ENCODE measurements around the gene GABRA6. TPM values are rescaled to one million over a fixed set of nuclear protein-coding genes. Genes with fewer than 3 reads are reported as not detected.
"Not testable (repeated sequence)": the region's sequence is repeated elsewhere in the genome, so short reads cannot be mapped to it uniquely, and the experiment has no call there.

Gene GABRA6
- total RNA-seq, 1 experiment from 2014 or later = not detected

DNA sequence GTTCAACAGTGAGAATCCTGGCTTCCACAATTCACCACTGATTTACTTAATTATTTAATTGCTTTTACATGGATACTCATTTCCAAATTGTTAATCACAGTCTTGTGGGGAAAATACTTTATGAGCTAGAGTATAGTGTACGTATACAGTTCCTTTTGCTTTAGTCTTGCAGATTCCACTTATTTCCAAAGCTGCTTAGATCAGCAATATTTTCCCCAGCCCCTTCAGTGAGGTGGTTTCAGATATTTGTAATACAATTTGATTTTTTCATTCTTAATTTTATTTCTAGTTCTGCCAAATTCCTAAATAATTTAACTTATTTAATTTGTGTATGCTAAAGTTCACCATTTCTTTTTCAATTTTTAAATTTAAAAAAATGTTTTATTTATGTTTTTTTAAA, 40.3 kb upstream of the GABRA6 start:
- DNase-seq = no peak
- Histone ChIP-seq H3K27ac (no peak overlapping the region), H3K36me3 (ENCODE audit: low read depth) (no peaks in the 10 kb centered on the region), H2AFZ (no peak overlapping the region), H3K27me3 (ENCODE audit: insufficient read depth, low read depth) (no peaks in the 10 kb centered on the region), H3F3A (ENCODE audit: insufficient read depth, low read depth) (no peaks in the 10 kb centered on the region), H3K9me2 (ENCODE audit: insufficient read depth) (0 out of 2 replicates have a peak, but pooled peaks cover 6% of the 10 kb centered on the region), H3K9me3 (ENCODE audit: insufficient read depth, low read depth) (no peaks in the 10 kb centered on the region), H3K79me2 (ENCODE audit: low read depth) (no peaks in the 10 kb centered on the region), H3K4me3 (no peak overlapping the region), H3K4me2 (no peak overlapping the region), H4K20me1 (ENCODE audit: insufficient read depth) (no peaks in the 10 kb centered on the region), H3K4me1 (replicated peaks; ENCODE audit: insufficient read depth) (no peaks in the 10 kb centered on the region)
- no peak for TF ChIP-seq EZH2 (IDR thresholded peaks at IDR 0.05; ENCODE audit: low read depth)
- TF ChIP-seq, protein P1, sequence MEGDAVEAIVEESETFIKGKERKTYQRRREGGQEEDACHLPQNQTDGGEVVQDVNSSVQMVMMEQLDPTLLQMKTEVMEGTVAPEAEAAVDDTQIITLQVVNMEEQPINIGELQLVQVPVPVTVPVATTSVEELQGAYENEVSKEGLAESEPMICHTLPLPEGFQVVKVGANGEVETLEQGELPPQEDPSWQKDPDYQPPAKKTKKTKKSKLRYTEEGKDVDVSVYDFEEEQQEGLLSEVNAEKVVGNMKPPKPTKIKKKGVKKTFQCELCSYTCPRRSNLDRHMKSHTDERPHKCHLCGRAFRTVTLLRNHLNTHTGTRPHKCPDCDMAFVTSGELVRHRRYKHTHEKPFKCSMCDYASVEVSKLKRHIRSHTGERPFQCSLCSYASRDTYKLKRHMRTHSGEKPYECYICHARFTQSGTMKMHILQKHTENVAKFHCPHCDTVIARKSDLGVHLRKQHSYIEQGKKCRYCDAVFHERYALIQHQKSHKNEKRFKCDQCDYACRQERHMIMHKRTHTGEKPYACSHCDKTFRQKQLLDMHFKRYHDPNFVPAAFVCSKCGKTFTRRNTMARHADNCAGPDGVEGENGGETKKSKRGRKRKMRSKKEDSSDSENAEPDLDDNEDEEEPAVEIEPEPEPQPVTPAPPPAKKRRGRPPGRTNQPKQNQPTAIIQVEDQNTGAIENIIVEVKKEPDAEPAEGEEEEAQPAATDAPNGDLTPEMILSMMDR (conservative IDR thresholded peaks at IDR 0.05) = no peak
- intact Hi-C loops (cut with micrococcal nuclease; ENCODE audit: unreplicated experiment) = no loop called here
- ChIA-PET CTCF (no interaction called here), POLR2A (ENCODE audit: unreplicated experiment) (no interaction called here)
- no TSS peak for BruUV-seq (replicated peaks)

DNA sequence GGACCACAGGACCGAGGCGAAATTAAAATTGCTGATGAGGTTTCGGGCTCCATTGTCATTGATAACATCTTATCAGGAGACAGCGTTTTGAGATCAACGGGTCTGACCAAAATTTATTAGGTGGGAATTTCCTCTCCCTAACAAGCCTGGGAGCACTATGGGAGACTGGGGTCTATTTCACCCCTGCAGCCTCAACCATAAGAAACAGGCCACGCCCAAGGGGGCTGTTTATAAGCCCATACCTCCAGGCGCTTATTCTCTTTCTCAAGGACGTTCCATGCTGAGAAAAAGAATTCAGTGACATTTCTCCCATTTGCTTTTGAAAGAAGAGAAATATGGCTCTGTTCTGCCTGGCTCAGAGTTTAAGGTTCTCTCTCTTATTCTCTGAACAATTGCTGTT, 33.6 kb upstream of the GABRA6 start:
- H3F3A ChIP-seq (ENCODE audit: insufficient read depth, low read depth); H3K27ac ChIP-seq; DNase-seq; BruUV-seq (replicated peaks); H3K4me1 ChIP-seq (replicated peaks; ENCODE audit: insufficient read depth); H3K27me3 ChIP-seq (ENCODE audit: insufficient read depth, low read depth); H4K20me1 ChIP-seq (ENCODE audit: insufficient read depth); H2AFZ ChIP-seq; H3K9me3 ChIP-seq (ENCODE audit: insufficient read depth, low read depth); H3K36me3 ChIP-seq (ENCODE audit: low read depth); H3K9me2 ChIP-seq (ENCODE audit: insufficient read depth); CTCF ChIA-PET; H3K4me3 ChIP-seq; intact Hi-C loops (cut with micrococcal nuclease; ENCODE audit: unreplicated experiment); POLR2A ChIA-PET (ENCODE audit: unreplicated experiment); H3K79me2 ChIP-seq (ENCODE audit: low read depth); H3K4me2 ChIP-seq: not testable (repeated sequence)

- Histone ChIP-seq H3K9me3 (ENCODE audit: insufficient read depth, low read depth) (no peaks in the 10 kb centered on the region), H3F3A (ENCODE audit: insufficient read depth, low read depth) (no peaks in the 10 kb centered on the region), H3K9me2 (ENCODE audit: insufficient read depth) (no peaks in the 10 kb centered on the region), H3K36me3 (ENCODE audit: low read depth) (no peaks in the 10 kb centered on the region), H3K27me3 (ENCODE audit: insufficient read depth, low read depth) (no peaks in the 10 kb centered on the region), H2AFZ (no peak overlapping the region), H3K27ac (no peak overlapping the region), H3K4me2 (no peak overlapping the region), H4K20me1 (ENCODE audit: insufficient read depth) (no peaks in the 10 kb centered on the region), H3K4me3 (no peak overlapping the region), H3K4me1 (replicated peaks; ENCODE audit: insufficient read depth) (no peaks in the 10 kb centered on the region), H3K79me2 (ENCODE audit: low read depth) (no peaks in the 10 kb centered on the region)
- ChIA-PET CTCF (no interaction called here), POLR2A (ENCODE audit: unreplicated experiment) (no interaction called here)
- DNase-seq = no peak
- TF ChIP-seq EZH2 (IDR thresholded peaks at IDR 0.05; ENCODE audit: low read depth) = no peak
- TF ChIP-seq, protein P1 (conservative IDR thresholded peaks at IDR 0.05) = no peak
- no TSS peak for BruUV-seq (replicated peaks)
- intact Hi-C loops (cut with micrococcal nuclease; ENCODE audit: unreplicated experiment) = no loop called here
Observed at GRCh38 chr5:161660806-161661205, 24.7 kb upstream of the GABRA6 start.

- Histone ChIP-seq H3K27ac (no peak overlapping the region), H3K4me3 (no peak overlapping the region), H3K36me3 (ENCODE audit: low read depth) (no peaks in the 10 kb centered on the region), H3K4me2 (no peak overlapping the region), H3K79me2 (ENCODE audit: low read depth) (no peaks in the 10 kb centered on the region), H3K9me2 (ENCODE audit: insufficient read depth) (no peaks in the 10 kb centered on the region), H2AFZ (no peak overlapping the region), H3K27me3 (ENCODE audit: insufficient read depth, low read depth) (no peaks in the 10 kb centered on the region), H3F3A (ENCODE audit: insufficient read depth, low read depth) (no peaks in the 10 kb centered on the region), H4K20me1 (ENCODE audit: insufficient read depth) (no peaks in the 10 kb centered on the region), H3K4me1 (replicated peaks; ENCODE audit: insufficient read depth) (no peaks in the 10 kb centered on the region), H3K9me3 (ENCODE audit: insufficient read depth, low read depth) (no peaks in the 10 kb centered on the region)
- BruUV-seq (replicated peaks) = no TSS peak
- TF ChIP-seq, protein P1 (conservative IDR thresholded peaks at IDR 0.05) = no peak
- no peak for TF ChIP-seq EZH2 (IDR thresholded peaks at IDR 0.05; ENCODE audit: low read depth)
- ChIA-PET CTCF (no interaction called here), POLR2A (ENCODE audit: unreplicated experiment) (no interaction called here)
- no peak for DNase-seq
- intact Hi-C loops (cut with micrococcal nuclease; ENCODE audit: unreplicated experiment) = no loop called here
Observed at GRCh38 chr5:161663431-161663830, 22.1 kb upstream of the GABRA6 start.

All from PC-9 (cell line).